Heart right ventricle (tissue), 16 donors: ENCODE measurements around the gene NPC2. TPM values are rescaled to one million over a fixed set of nuclear protein-coding genes. Genes with fewer than 3 reads are reported as not detected.

Source experiments
- ATAC-seq, 8 donors: fragments of 200-7000 bp; cut with Tn5 transposase; one replicate each; pipeline ENCODE4 v1.9.1; 2020; ENCODE audit warnings: mild to moderate bottlenecking in 8 of 8, moderate library complexity in 8 of 8, moderate number of reproducible peaks in 1 of 8
- DNase-seq, 2 donors: peaks; one replicate each; pipeline ENCODE4 v3.0.0-alpha.2; 2020
- H3K27ac ChIP-seq, 10 donors: fragments of 200-600 bp; sonication (generic) in 2 of 10; one replicate each; pipeline versions ENCODE4 v1.5.0 to v1.8.0; 2020 to 2022; ENCODE audit warnings: mild to moderate bottlenecking in 3 of 10
- H3K27me3 ChIP-seq, 7 donors: fragments of 200-600 bp; one replicate each; pipeline ENCODE4 v1.8.0; 2021 to 2022; ENCODE audit warnings: mild to moderate bottlenecking in 2 of 7
- H3K36me3 ChIP-seq, 9 donors: fragments of 200-600 bp; sonication (generic) in 1 of 9; one replicate each; pipeline versions ENCODE4 v1.5.0 to v1.8.0; 2020 to 2022; ENCODE audit warnings: mild to moderate bottlenecking in 2 of 9
- H3K4me1 ChIP-seq, 9 donors: fragments of 200-600 bp; sonication (generic) in 1 of 9; one replicate each; pipeline versions ENCODE4 v1.5.0 to v1.8.0; 2020 to 2022; ENCODE audit warnings: mild to moderate bottlenecking in 4 of 9
- H3K4me3 ChIP-seq, 10 donors: fragments of 200-600 bp; sonication (generic) in 2 of 10; one replicate each; pipeline versions ENCODE4 v1.5.0 to v1.8.0; 2020 to 2022; ENCODE audit warnings: mild to moderate bottlenecking in 7 of 10, moderate library complexity in 2 of 10
- H3K9me3 ChIP-seq, 11 donors: fragments of 200-600 bp in 10 of 11; sonication (generic) in 2 of 11; one replicate each; pipeline versions ENCODE4 v1.5.0 to v1.8.0; 2013 to 2022; ENCODE audit warnings: mild to moderate bottlenecking in 2 of 11, control low read depth in 1 of 11, moderate library complexity in 1 of 11
- WGBS, 2 donors: extraction: QIAGEN DNeasy Blood & Tissue Kit; methylation state at CpG; one replicate each; pipeline ENCODE4 v1.1.7; 2013; ENCODE audit warnings: inconsistent platforms in 1 of 2; 5-methylcytosine and 5-hydroxymethylcytosine counted together
- intact Hi-C, 10 donors: fragments of 100-400 bp; cut with DNase I; formaldehyde crosslinking; loops; one replicate each; pipeline versions ENCODE4 v1.11.1 to v1.14.2; 2022
- polyA plus RNA-seq, 2 donors: library from polyadenylated mRNA; stranded (reverse); fragments of 200-250 nt; gene quantifications; one replicate each; pipeline ENCODE4 v1.2.3, GENCODE V29; 2013
- total RNA-seq, 10 donors: library from RNA; stranded (reverse); fragmentation: NEBNext Ultra II Directional in 3 of 10; extraction: Animal tissue kit (Norgen Biotek cat#: 25700) in 3 of 10; gene quantifications; one replicate each; pipeline versions ENCODE4 v1.2.1 to v1.2.4, GENCODE V29; 2021 to 2023
- TF ChIP-seq, protein P1 (sequence below), 9 donors: fragments of 200-600 bp; sonication (generic) in 2 of 9; IDR thresholded peaks; one replicate each; pipeline versions ENCODE4 v1.5.0 to v1.8.0; 2021 to 2022; ENCODE audit warnings: antibody characterized with exemption in 9 of 9, mild to moderate bottlenecking in 5 of 9, moderate library complexity in 1 of 9
- donor health status: Arrhythmogenic right ventricular cardiomyopathy.
- donor health status: ischemic (EF 13 %, LVEDD 7.1; RV severe dilation, severe dysfunction).
- donor health status: healthy with polysubstance abuse.
- donor health status: DM: no; HTN: yes; CAD: no.
- donor health status: DM: no; HTN: no; CAD: no.
- donor health status: ischemic (EF 25% LVEDD 6.9; RV normal size, moderate dysfunction).
- donor health status: ischemic (EF 25% LVEDD 5.7; RV mildly dilated, moderate dysfunction).
- donor health status: healthy.
- donor health status: DM: yes; HTN: yes; CAD: no.
- donor health status: Ischemic cardiomyopathy.
- donor health status: ischemic (EF 35%, LVEDD 5.7; RV mildly dilated, moderate dysfunction).
- donor health status: nonischemic (EF 11% LVEDD 7.7; RV severe dilation, severe dysfunction).
- donor health status: DM: yes; HTN: yes; CAD: no.
- donor health status: PGD.
- donor health status: ischemic (EF 29% LVEDD 5.4; RV normal size, mild dysfunction).
- donor health status: nonischemic (EF 23%, LVEDD 6.1; RV moderate dilation, normal function).

NPC2 gene
- total and polyA plus RNA-seq, 12 donors = 70.0 to 258 (median 108) TPM

DNA sequence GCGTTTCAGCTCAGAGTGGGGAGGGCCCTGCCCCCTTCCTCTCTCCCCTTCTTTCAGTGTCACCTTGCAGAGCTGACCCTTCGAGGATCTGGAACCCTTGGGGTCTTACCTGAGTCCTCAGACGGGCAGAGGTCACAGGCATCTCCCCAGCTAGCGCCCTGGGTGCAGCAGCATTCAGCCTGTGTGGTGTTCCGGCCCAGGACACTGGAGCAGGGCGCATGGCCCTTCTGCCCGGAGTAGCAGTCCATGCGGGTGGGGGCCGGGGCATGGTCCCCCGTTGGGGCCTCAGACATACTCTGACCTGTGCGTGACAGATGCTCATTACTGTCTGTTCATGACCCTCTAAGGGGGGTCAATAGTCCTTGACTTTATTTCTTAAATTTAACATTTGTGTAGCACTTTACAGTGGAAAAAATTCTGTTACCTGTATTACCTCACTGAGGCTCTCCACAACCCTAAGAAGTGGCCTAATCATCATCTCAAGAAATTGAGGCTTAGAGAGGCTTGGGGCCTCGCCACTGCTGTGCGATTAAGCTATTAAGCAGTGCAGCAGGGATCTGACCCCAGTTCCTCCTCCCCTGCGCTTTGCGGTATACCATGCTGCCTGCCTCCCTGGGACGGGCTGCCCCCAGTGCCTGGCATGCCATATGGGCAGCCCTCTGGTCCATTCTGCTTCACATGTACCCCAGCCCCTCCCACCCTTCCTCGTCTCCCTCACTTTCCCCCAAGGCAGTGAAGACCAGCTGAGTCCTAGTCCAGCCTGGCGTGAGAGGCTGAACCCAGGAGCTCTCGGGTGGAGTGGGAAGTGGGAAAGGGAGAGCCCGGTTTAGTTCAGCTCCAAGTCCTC, 12.0 kb upstream of the NPC2 start:
- H3K36me3 ChIP-seq = peaks cover 0 to 79% (median 8%) of the 10 kb centered on the region in 9 donors
- H3K4me1 ChIP-seq = peaks cover 0 to 16% (median 0%) of the 10 kb centered on the region in 9 donors
- intact Hi-C loops = loop anchor here in 3 of 10 donors (5.0 to 10.0 kb wide), 3 partner anchors 100 to 112 kb away; no protein-coding TSS in a partner anchor
- no peak for DNase-seq
- TF ChIP-seq, protein P1, sequence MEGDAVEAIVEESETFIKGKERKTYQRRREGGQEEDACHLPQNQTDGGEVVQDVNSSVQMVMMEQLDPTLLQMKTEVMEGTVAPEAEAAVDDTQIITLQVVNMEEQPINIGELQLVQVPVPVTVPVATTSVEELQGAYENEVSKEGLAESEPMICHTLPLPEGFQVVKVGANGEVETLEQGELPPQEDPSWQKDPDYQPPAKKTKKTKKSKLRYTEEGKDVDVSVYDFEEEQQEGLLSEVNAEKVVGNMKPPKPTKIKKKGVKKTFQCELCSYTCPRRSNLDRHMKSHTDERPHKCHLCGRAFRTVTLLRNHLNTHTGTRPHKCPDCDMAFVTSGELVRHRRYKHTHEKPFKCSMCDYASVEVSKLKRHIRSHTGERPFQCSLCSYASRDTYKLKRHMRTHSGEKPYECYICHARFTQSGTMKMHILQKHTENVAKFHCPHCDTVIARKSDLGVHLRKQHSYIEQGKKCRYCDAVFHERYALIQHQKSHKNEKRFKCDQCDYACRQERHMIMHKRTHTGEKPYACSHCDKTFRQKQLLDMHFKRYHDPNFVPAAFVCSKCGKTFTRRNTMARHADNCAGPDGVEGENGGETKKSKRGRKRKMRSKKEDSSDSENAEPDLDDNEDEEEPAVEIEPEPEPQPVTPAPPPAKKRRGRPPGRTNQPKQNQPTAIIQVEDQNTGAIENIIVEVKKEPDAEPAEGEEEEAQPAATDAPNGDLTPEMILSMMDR (IDR thresholded peaks at IDR 0.05) = no peak
- no peak overlapping the region for H3K4me3 ChIP-seq
- no peak overlapping the region for H3K27ac ChIP-seq
- ATAC-seq = no peak
- peaks cover 0 to 6% (median 0%) of the 10 kb centered on the region in 7 donors for H3K27me3 ChIP-seq
- H3K9me3 ChIP-seq = no peaks in the 10 kb centered on the region
- 93% methylated on average over 20 of the region's 20 CpGs for WGBS, 2 donors

DNA sequence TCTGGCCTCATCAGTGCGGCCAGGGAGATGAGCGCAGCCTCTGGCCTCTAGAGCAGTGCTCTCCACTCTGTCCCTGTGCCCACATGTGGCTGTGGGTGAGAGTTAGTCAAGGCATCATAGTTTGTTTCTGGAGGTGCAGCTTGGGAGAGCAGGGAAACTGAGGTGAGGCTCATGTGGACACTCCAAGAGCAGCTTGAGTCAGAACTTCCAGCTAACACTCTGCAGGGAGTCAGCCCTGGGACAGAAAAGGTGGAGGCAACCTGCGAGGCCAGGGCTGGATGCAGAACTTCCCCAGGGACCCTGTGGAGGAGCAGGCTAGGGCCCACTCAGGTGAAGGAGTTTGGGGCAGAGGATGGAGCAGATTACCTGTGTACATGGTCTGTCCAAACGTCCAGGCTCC, 11.3 kb upstream of the NPC2 start:
- intact Hi-C loops = loop anchor here in 2 of 10 donors (5.0 to 10.0 kb wide), 2 partner anchors 100 to 113 kb away; no protein-coding TSS in a partner anchor
- ATAC-seq (no peak), DNase-seq (no peak)
- Histone ChIP-seq H3K9me3 (no peaks in the 10 kb centered on the region), H3K27me3 (peaks cover 0 to 6% (median 0%) of the 10 kb centered on the region in 7 donors), H3K36me3 (peaks cover 0 to 79% (median 10%) of the 10 kb centered on the region in 9 donors), H3K27ac (no peak overlapping the region), H3K4me3 (no peak overlapping the region), H3K4me1 (peaks cover 0 to 16% (median 0%) of the 10 kb centered on the region in 9 donors)
- TF ChIP-seq, protein P1 (IDR thresholded peaks at IDR 0.05) = no peak
- 87 to 91% methylated on average over 4 of the region's 4 CpGs for WGBS, 2 donors

DNA sequence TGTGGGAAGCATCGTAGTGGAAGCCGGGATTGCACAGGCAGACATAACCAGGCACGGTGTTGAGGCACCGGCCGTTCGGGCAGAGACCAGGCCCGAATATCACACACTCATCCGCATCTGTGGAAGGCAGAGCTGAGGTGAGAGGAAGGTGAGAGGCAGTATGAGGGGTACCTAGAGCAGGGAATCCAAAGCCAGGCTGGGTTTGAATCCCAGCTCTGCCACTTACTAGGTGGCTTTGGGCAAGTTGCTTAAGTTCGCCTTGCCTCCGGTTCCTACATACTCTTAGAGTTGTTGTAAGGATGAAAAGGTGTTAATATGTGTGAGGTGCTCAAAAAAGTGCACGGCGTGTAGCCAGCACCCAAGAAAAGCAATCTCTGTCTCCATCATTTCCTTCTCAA, 10.8 kb upstream of the NPC2 start:
- DNase-seq (no peak), ATAC-seq (no peak)
- H3K4me1 ChIP-seq = peaks cover 0 to 16% (median 0%) of the 10 kb centered on the region in 9 donors
- H3K27me3 ChIP-seq = peaks cover 0 to 2% (median 0%) of the 10 kb centered on the region in 7 donors
- no peak overlapping the region for H3K27ac ChIP-seq
- WGBS, 2 donors = 94 to 95% methylated on average over 12 of the region's 12 CpGs
- H3K4me3 ChIP-seq = no peak overlapping the region
- no peaks in the 10 kb centered on the region for H3K9me3 ChIP-seq
- peaks cover 0 to 78% (median 10%) of the 10 kb centered on the region in 9 donors for H3K36me3 ChIP-seq
- TF ChIP-seq, protein P1 (IDR thresholded peaks at IDR 0.05) = no peak
- intact Hi-C loops = loop anchor here in 2 of 10 donors (5.0 to 10.0 kb wide), 2 partner anchors 101 to 113 kb away; no protein-coding TSS in a partner anchor

DNA sequence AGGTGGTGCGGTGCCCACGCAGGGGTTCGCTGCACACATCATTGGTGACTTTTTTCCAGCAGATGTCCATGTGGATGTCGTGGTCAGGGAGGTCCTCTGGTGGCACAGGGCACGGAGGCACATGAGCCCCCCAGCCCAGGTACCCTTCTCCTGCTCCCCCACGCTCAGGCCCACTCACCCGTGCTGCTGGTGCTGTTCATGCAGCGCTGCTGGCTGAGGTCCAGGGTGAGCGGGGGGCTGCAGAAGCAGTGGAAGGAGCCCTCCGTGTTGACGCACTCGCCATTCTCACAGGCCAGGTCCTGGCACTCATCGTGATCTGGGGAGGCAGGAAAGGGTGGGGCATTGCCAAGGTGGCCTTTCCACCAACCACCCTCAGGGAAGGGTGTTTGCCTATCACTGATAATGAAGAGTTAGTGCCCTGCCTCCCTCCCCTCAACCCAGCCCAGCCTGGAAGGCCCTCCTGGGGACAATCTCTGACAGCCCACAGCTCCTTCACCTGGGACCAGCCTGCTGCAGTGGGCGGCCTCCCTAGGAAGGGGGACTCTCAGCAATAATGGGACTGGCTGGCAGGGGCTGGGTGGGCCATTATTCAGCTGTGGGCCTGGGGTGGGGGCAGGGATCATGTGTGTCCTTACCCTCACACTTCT, 10.3 kb upstream of the NPC2 start:
- Histone ChIP-seq H3K4me3 (no peak overlapping the region), H3K9me3 (no peaks in the 10 kb centered on the region), H3K4me1 (peaks cover 0 to 16% (median 0%) of the 10 kb centered on the region in 9 donors), H3K36me3 (peaks cover 0 to 78% (median 10%) of the 10 kb centered on the region in 9 donors), H3K27ac (no peak overlapping the region), H3K27me3 (no peaks in the 10 kb centered on the region)
- intact Hi-C loops = loop anchor here in 2 of 10 donors (5.0 to 10.0 kb wide), 2 partner anchors 101 to 114 kb away; no protein-coding TSS in a partner anchor
- WGBS, 2 donors = 90 to 92% methylated on average over 14 of the region's 14 CpGs
- DNase-seq (no peak), ATAC-seq (no peak)
- TF ChIP-seq, protein P1 (IDR thresholded peaks at IDR 0.05) = no peak
